Measurements from ENCODE around the gene CLEC18B.
"Not testable (repeated sequence)": the region's sequence is repeated elsewhere in the genome, so short reads cannot be mapped to it uniquely, and the experiment has no call there.

CLEC18B gene

GRCh38 chr16:74450967-74451760, 29.9 kb upstream of the CLEC18B start:
- FAIRE-seq: no peak
- DNase-seq (ENCODE audit: insufficient read length, low spot score): no peak
- TF ChIP-seq CTCF (IDR thresholded peaks at IDR 0.05; ENCODE audit: insufficient read depth, missing control alignments): no peak

- DNase-seq (ENCODE audit: insufficient read length, low spot score): no peak
- no peak for TF ChIP-seq CTCF (IDR thresholded peaks at IDR 0.05; ENCODE audit: insufficient read depth, missing control alignments)
- no peak for FAIRE-seq
These were observed 29.0 kb upstream of the CLEC18B start for GRCh38 chr16:74450236-74450635.

- TF ChIP-seq CTCF (IDR thresholded peaks at IDR 0.05; ENCODE audit: insufficient read depth, missing control alignments): no peak
- DNase-seq (ENCODE audit: insufficient read length, low spot score) (no peak), FAIRE-seq (no peak)
These were observed 28.2 kb upstream of the CLEC18B start for GRCh38 chr16:74449470-74449869.

GRCh38 chr16:74448990-74449389, 27.7 kb upstream of the CLEC18B start:
- no peak for TF ChIP-seq CTCF (IDR thresholded peaks at IDR 0.05; ENCODE audit: insufficient read depth, missing control alignments)
- FAIRE-seq: no peak
- DNase-seq (ENCODE audit: insufficient read length, low spot score): no peak

GRCh38 chr16:74447578-74447977, 26.3 kb upstream of the CLEC18B start:
- TF ChIP-seq CTCF (IDR thresholded peaks at IDR 0.05; ENCODE audit: insufficient read depth, missing control alignments): no peak
- FAIRE-seq: no peak
- no peak for DNase-seq (ENCODE audit: insufficient read length, low spot score)

GRCh38 chr16:74446866-74447265, 25.6 kb upstream of the CLEC18B start:
- FAIRE-seq: no peak
- TF ChIP-seq CTCF (IDR thresholded peaks at IDR 0.05; ENCODE audit: insufficient read depth, missing control alignments): no peak
- DNase-seq (ENCODE audit: insufficient read length, low spot score): no peak

- not testable (repeated sequence) for FAIRE-seq; DNase-seq (ENCODE audit: insufficient read length, low spot score)
These were observed 22.5 kb upstream of the CLEC18B start for GRCh38 chr16:74443624-74444346.

Data from D721Med (cell line).